Pericardium fibroblast (primary cell): ENCODE data around the gene BMAL1. TPM values are rescaled to one million over a fixed set of nuclear protein-coding genes. Genes with fewer than 3 reads are reported as not detected.

Experiments
- total RNA-seq: library from RNA; depleted of rRNA; stranded (reverse); fragments of >200 nt; gene quantifications from 2 replicates; pipeline ENCODE4 v1.2.3, GENCODE V29; 2015

BMAL1 gene
- total RNA-seq: 14.9 and 16.9 TPM in 2 replicates

GRCh38 chr11:13277768-13278608 is at the start of gene BMAL1:
BMAL1 (plus strand) TSS chr11:13277790; CDS start chr11:13354309, 76,519 bp downstream.

Other genes with a start within 250 kb of the BMAL1 start
- gene BTBD10, start 185.4 kb downstream of the BMAL1 start, total RNA-seq: 15.5 and 21.6 TPM in 2 replicates
- not detected in 2 replicates for gene PTH, start 218.2 kb downstream of the BMAL1 start, total RNA-seq